ENCODE results near the gene MIDN. TPM values are rescaled to one million over a fixed set of nuclear protein-coding genes. Genes with fewer than 3 reads are reported as not detected.

Gene MIDN
- total RNA-seq, 1 donor from 2014 or later, result 68.3 TPM

- H3K27me3 Mint-ChIP-seq (ENCODE audit: low read depth), result no peaks in the 10 kb centered on the region
- no peak for TF ChIP-seq CTCF (IDR thresholded peaks at IDR 0.05)
- peaks cover 74% of the 10 kb centered on the region for H3K4me1 Mint-ChIP-seq (ENCODE audit: low read depth)
- H3K27ac Mint-ChIP-seq (ENCODE audit: unreplicated experiment), result peak overlapping the region; percentile 96
- peaks cover 10% of the 10 kb centered on the region for H3K36me3 Mint-ChIP-seq (ENCODE audit: low read depth)
- peak overlapping the region; percentile 47 for H3K4me3 Mint-ChIP-seq (ENCODE audit: unreplicated experiment)
- H3K9me3 Mint-ChIP-seq (ENCODE audit: low read depth), result no peaks in the 10 kb centered on the region
- DNase-seq (ENCODE audit: low spot score), result no peak
These were observed 17.9 kb downstream of the MIDN start for GRCh38 chr19:1266129-1266915.

GRCh38 chr19:1266916-1267476 is 18.6 kb downstream of the MIDN start:
- peaks cover 17% of the 10 kb centered on the region for H3K36me3 Mint-ChIP-seq (ENCODE audit: low read depth)
- TF ChIP-seq CTCF (IDR thresholded peaks at IDR 0.05), result peak; percentile 98
- H3K9me3 Mint-ChIP-seq (ENCODE audit: low read depth), result no peaks in the 10 kb centered on the region
- DNase-seq (ENCODE audit: low spot score), result no peak
- H3K27ac Mint-ChIP-seq (ENCODE audit: unreplicated experiment), result peak overlapping the region; percentile 74
- no peaks in the 10 kb centered on the region for H3K27me3 Mint-ChIP-seq (ENCODE audit: low read depth)
- H3K4me1 Mint-ChIP-seq (ENCODE audit: low read depth), result peaks cover 74% of the 10 kb centered on the region
- peak overlapping the region; percentile 9 for H3K4me3 Mint-ChIP-seq (ENCODE audit: unreplicated experiment)

GRCh38 chr19:1267477-1268225 is 19.3 kb downstream of the MIDN start:
- Mint-ChIP-seq H3K36me3 (ENCODE audit: low read depth) (peaks cover 21% of the 10 kb centered on the region), H3K27me3 (ENCODE audit: low read depth) (no peaks in the 10 kb centered on the region), H3K9me3 (ENCODE audit: low read depth) (no peaks in the 10 kb centered on the region), H3K27ac (ENCODE audit: unreplicated experiment) (peak overlapping the region; percentile 74), H3K4me1 (ENCODE audit: low read depth) (peaks cover 74% of the 10 kb centered on the region), H3K4me3 (ENCODE audit: unreplicated experiment) (no peak overlapping the region)
- DNase-seq (ENCODE audit: low spot score), result no peak
- TF ChIP-seq CTCF (IDR thresholded peaks at IDR 0.05), result no peak

GRCh38 chr19:1268226-1269064 is 20.1 kb downstream of the MIDN start:
- H3K27me3 Mint-ChIP-seq (ENCODE audit: low read depth), result no peaks in the 10 kb centered on the region
- H3K4me3 Mint-ChIP-seq (ENCODE audit: unreplicated experiment), result no peak overlapping the region
- no peaks in the 10 kb centered on the region for H3K9me3 Mint-ChIP-seq (ENCODE audit: low read depth)
- DNase-seq (ENCODE audit: low spot score), result no peak
- TF ChIP-seq CTCF (IDR thresholded peaks at IDR 0.05), result no peak
- peaks cover 27% of the 10 kb centered on the region for H3K36me3 Mint-ChIP-seq (ENCODE audit: low read depth)
- peak overlapping the region; percentile 84 for H3K27ac Mint-ChIP-seq (ENCODE audit: unreplicated experiment)
- peaks cover 72% of the 10 kb centered on the region for H3K4me1 Mint-ChIP-seq (ENCODE audit: low read depth)
